ENCODE results near the gene EMC9. TPM values are rescaled to one million over a fixed set of nuclear protein-coding genes. Genes with fewer than 3 reads are reported as not detected.

EMC9 gene
- total RNA-seq, 1 donor from 2014 or later, result 8.6 TPM

DNA sequence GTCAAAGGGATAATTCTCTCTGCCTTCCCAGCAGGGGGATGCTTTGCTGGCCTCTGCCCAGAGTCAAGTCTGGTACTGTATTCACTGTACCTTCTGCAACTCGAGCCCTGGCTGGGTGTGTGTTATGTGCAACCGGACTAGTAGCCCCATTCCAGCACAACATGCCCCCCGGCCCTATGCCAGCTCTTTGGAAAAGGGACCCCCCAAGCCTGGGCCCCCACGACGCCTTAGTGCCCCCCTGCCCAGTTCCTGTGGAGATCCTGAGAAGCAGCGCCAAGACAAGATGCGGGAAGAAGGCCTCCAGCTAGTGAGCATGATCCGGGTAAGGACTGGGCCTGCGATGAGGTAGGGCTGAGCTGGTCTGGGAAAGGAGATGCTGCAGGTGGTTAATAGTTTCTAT, 9.2 kb upstream of the EMC9 start:
- FAIRE-seq (no peak), DNase-seq (ENCODE audit: low spot score in 2 of 2) (no peak)

DNA sequence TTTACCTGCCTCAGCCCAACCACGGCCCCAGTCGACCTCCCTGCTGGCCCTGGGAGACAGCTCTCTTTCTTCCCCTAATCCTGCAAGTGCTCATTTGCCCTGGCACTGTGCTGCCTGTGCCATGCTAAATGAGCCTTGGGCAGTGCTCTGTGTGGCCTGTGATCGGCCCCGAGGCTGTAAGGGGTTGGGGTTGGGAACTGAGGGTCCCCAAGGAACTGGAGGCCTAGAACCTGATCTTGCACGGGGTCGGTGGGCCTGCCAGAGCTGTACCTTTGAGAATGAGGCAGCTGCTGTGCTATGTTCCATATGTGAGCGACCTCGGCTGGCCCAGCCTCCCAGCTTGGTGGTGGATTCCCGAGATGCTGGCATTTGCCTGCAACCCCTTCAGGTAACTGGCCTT, 8.7 kb upstream of the EMC9 start:
- DNase-seq (ENCODE audit: low spot score in 2 of 2), result no peak
- no peak for FAIRE-seq

- DNase-seq (ENCODE audit: low spot score in 2 of 2), result no peak
- FAIRE-seq, result no peak
Measured at GRCh38 chr14:24149302-24149969, 8.0 kb upstream of the EMC9 start.

DNA sequence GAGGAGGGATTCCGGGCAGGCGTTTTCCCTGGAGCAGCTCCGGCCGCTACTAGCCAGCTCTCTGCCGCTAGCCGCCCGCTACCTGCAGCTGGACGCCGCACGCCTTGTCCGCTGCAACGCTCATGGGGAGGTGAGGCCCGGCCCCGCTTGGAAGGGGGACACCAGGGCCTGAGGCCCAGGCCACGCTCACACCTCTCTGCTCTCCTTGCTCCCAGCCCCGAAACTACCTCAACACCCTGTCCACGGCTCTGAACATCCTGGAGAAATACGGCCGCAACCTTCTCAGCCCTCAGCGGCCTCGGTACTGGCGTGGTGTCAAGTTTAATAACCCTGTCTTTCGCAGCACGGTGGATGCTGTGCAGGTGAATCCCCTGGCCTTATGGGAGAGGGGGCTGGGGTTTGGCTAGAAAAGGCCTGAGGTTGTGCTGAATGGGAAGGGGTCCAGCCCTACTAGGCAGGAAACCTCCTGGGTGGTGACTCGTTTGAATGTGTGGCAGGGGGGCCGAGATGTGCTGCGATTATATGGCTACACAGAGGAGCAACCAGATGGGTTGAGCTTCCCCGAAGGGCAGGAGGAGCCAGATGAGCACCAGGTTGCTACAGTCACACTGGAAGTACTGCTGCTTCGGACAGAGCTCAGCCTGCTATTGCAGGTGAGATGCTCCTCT, 6.5 kb upstream of the EMC9 start:
- no peak for FAIRE-seq
- DNase-seq (ENCODE audit: low spot score in 2 of 2), result peak in 1 of 2 donors; percentile 38

DNA sequence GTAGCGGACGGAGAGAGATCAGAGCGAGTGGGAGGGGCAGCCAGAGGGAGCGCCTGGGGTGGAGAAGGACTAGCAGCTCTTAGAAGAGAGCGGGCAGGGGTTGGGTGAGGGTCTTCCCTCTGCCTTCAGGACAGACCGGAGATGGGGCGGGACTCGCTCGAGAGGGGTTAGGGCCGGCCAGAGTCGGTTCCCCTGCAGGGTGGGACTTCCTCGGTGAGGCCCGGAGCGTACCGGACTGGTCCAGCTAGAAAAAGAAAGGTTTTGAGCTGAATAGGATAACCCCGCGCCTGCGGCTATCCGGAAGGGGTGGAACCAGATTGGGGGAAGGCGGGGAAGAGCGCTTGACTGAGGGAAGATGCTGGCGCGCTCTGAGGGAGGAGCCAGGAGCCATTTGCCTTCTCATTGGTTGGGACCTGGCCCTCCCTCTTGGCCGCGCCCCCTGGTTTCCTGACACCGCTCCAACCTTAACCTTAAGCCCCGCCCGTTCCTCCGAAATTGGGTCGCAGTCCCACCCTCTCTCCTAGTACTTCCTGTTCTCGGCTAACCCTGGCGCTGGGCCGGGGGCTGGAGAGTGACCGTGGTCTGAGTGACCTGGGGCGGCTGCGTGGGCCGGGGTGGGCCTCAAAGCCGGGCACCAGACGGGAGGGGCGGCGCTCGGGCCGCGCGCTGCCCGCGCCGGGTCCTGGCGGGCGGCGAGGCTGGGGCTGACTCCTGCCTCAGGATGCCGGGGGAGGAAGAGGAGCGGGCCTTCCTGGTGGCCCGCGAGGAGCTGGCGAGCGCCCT, 5.8 kb upstream of the EMC9 start, which contains the start of gene RNF31:
Gene RNF31 (plus strand): TSS at position 521 of the 783 bp plus-strand sequence. CDS start 201 bp downstream, at position 722.
- FAIRE-seq, result peak; percentile 42
- DNase-seq (ENCODE audit: low spot score in 2 of 2), result peak; percentile 97 to 98

- peak; percentile 84 to 89 for DNase-seq (ENCODE audit: low spot score in 2 of 2)
- no peak for FAIRE-seq
Measured at GRCh38 chr14:24146453-24146977, 5.1 kb upstream of the EMC9 start, which contains the start of gene PSME2. TSS of gene PSME2 (minus strand) at chr14:24146610. CDS start at chr14:24146581, 29 bp downstream.

GRCh38 chr14:24145690-24146452, 4.5 kb upstream of the EMC9 start:
- no peak for FAIRE-seq
- DNase-seq (ENCODE audit: low spot score in 2 of 2), result no peak

DNA sequence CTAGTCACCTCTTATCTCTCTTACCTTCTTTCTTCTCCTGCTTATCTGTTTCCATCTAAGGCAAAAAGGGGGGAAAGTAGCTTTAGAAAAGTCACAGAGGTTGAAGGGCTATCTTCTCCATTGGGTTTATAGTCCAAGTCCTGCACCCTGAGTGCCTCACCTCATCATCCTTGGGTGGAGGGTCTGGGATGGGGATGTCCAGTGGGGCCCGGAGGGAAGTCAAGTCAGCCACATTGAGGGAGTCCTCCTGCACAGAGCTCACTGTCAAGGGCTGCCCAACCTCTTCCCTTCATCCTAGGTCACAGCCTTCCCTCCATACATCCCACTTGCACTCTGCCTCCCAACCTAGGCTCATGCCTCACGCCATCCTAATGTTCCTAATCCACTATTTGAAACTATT, 3.8 kb upstream of the EMC9 start:
- FAIRE-seq (no peak), DNase-seq (ENCODE audit: low spot score in 2 of 2) (no peak)

- DNase-seq (ENCODE audit: low spot score in 2 of 2) (no peak), FAIRE-seq (no peak)
Measured at GRCh38 chr14:24144451-24144850, 3.1 kb upstream of the EMC9 start.

GRCh38 chr14:24143511-24143910, 2.1 kb upstream of the EMC9 start:
- FAIRE-seq (no peak), DNase-seq (ENCODE audit: low spot score in 2 of 2) (no peak)

DNA sequence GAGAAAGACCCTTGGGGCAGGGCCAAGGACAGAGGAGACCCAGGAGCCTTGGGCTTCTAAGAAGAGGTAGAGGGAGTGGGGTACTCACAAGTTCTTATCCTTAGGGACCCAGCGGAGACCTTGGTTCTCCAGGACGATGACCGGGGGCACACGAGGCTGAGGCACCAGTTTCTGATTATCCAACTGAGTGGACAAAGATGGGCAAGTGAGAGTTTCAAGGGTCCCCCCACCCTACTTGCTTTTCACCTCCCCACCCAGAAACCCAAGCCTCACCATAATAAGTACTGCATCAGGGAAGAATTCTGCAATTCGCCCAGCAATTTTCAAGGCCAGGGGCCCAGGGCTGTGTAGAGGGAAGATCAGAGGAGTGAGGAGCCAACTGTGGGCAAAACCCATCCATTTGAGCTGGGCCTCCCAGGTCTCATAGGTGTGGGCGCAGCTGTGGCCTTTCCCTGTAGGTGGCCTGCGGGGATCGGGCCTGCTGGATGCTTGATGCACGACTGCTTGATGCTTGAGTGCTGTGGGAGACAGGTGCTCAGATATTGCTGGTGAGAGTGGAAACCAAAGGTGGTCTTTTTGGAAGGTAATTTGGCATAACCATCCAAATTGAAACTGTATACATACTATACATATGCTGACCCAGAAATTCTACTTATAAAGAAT, 2.0 kb downstream of the EMC9 start:
- DNase-seq (ENCODE audit: low spot score in 2 of 2) (no peak), FAIRE-seq (no peak)

- no peak for FAIRE-seq
Measured at GRCh38 chr14:24138396-24139271, 2.8 kb downstream of the EMC9 start.

GRCh38 chr14:24137529-24138395, 3.6 kb downstream of the EMC9 start:
- DNase-seq (ENCODE audit: low spot score in 2 of 2), result no peak
- no peak for FAIRE-seq

More at GRCh38 chr14:24138396-24139271, 2.8 kb downstream of the EMC9 start:
- no peak for DNase-seq (ENCODE audit: low spot score in 2 of 2)

DNA sequence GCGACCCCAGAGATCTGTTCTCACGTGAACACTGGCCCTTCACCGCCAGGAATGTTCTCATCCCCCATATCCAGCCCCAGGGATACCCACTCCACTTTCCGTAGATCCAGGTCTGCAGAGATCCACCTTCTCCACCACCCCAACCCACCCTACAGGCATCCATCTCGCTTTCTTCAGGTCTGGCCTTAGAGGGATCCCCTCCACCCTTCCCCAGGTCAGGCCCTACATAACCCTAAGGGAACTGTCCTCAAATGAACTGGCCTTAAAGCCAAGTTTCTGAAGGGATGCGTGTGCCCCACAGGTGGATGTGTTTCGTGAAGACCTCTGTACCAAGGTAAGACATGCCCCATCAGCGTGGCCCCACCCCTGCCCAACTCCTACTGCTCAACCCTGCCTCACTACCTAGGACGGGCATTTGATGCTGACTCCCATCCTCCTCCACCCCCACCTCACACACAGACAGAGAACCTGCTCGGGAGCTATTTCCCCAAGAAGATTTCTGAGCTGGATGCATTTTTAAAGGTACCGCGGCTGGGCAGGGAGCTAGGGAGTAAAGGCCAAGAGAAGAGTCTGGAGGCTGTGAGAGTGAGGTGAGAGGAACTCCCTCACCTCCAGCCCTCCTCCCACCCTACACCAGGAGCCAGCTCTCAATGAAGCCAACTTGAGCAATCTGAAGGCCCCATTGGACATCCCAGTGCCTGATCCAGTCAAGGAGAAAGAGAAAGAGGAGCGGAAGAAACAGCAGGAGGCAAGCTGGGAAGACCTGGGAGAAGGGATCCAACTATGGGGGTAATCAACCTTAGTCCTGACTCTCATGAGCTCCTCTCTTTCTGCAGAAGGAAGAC, 4.5 kb downstream of the EMC9 start:
- DNase-seq (ENCODE audit: low spot score in 2 of 2), result no peak

DNA sequence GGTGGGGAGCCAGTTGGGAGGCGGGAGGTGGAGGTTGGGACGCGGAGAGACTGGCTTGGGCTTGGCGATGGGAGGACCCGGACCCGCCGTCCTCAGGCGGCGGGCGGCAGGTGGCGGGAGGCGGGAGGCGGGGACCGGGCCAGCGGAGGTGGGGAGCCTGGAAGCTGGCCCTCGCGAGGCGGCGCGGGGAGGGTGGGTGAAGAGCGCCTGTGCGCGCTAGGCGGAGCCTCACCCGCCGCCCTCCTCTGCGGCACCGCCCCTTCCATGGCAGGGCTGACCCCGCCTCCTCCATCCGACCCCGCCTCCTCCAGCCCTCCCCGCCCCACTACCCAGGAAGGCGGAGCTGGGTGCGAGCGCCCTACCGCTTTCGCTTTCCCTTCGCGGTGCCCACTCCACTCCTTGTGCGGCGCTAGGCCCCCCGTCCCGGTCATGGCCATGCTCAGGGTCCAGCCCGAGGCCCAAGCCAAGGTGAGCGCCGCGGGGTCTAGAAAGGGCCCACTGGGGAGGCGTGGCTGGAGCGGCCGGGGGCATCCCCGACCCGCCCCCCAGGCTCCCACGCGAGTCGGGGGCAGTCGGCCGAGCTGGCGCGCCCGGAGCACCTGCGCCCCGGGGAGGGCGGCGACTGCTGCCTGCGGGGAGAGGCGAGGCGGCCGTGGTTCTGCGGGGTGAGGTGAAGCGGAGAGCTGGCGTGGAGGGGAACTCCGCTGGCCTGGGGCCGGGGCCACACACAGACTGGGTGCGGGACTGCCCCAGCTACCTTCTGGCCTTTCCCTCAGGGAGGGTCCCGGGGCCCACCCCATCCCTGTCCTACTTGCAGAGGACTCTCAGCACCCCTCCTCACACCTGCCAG, 5.3 kb downstream of the EMC9 start, which contains the start of gene PSME1:
Gene PSME1 (plus strand): TSS at position 361 of the 850 bp plus-strand sequence. CDS start 69 bp downstream, at position 430.
- FAIRE-seq, result no peak
- peak; percentile 96 to 97 for DNase-seq (ENCODE audit: low spot score in 2 of 2)

More for the DNA sequence above, 4.5 kb downstream of the EMC9 start:
- FAIRE-seq, result no peak

- DNase-seq (ENCODE audit: low spot score in 2 of 2) (no peak), FAIRE-seq (no peak)
Measured at GRCh38 chr14:24135584-24135833, 5.9 kb downstream of the EMC9 start.

All from frontal cortex (tissue), 4 donors.